Measurements from ENCODE around the gene NGB. TPM values are rescaled to one million over a fixed set of nuclear protein-coding genes. Genes with fewer than 3 reads are reported as not detected.

Gene NGB
- total and polyA plus RNA-seq, 9 of the 15 experiments (the other 6 are each of a cell fraction or from before 2014, with no cell fraction given): not detected

DNA sequence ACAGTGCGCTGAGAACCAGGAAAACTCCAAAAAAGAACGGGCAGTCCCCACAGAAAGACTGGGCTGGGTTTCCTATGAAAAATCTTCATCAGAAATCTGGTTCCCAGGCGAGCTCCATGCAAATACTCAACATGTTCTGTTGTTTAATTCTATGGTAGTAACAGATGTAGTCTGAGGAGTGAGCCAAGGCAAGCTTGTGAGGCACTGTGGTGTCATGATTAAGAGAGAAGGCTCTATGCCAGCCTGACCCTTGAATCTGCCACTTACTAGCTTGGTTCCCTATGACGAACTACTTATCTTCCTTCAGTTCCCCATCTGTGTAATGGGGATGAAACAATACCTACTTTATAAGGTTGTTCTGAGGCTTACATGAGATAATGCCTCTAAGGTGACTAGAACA, 39.0 kb upstream of the NGB start:
- H3K79me2 ChIP-seq (ENCODE audit: control insufficient read depth, insufficient read depth, low read length): no peaks in the 10 kb centered on the region; the same call in 2 of the 3 replicates
- BruUV-seq (replicated peaks): no TSS peak
- DNase-seq (ENCODE audit: extremely low read depth in 1 of 4, low spot score in 3 of 4): no peak
- no peak overlapping the region for H2AFZ ChIP-seq (ENCODE audit: low read depth, low read length)
- peaks cover 7% of the 10 kb centered on the region; the same call in 1 of the 3 replicates for H3K36me3 ChIP-seq (ENCODE audit: control insufficient read depth, insufficient read depth, low read length)
- H3K9me1 ChIP-seq (ENCODE audit: control insufficient read depth, insufficient read depth, low read length): no peaks in the 10 kb centered on the region
- no peaks in the 10 kb centered on the region for H3K27me3 ChIP-seq (ENCODE audit: control insufficient read depth in 2 of 2, insufficient read depth in 2 of 2, low read length in 2 of 2)
- no peak overlapping the region for H3K4me2 ChIP-seq (ENCODE audit: insufficient read depth, low read length)
- H3K9me3 ChIP-seq (replicated peaks; ENCODE audit: control insufficient read depth, insufficient read depth, low read depth, low read length): no peaks in the 10 kb centered on the region
- no peaks in the 10 kb centered on the region for H3K4me1 ChIP-seq (replicated peaks in 1 of 2; ENCODE audit: control insufficient read depth in 2 of 2, insufficient read depth in 2 of 2, low read length in 2 of 2)
- in situ Hi-C loops (cut with MboI) (no loop called here), intact Hi-C loops (cut with micrococcal nuclease) (no loop called here)
- TF ChIP-seq, protein P1, sequence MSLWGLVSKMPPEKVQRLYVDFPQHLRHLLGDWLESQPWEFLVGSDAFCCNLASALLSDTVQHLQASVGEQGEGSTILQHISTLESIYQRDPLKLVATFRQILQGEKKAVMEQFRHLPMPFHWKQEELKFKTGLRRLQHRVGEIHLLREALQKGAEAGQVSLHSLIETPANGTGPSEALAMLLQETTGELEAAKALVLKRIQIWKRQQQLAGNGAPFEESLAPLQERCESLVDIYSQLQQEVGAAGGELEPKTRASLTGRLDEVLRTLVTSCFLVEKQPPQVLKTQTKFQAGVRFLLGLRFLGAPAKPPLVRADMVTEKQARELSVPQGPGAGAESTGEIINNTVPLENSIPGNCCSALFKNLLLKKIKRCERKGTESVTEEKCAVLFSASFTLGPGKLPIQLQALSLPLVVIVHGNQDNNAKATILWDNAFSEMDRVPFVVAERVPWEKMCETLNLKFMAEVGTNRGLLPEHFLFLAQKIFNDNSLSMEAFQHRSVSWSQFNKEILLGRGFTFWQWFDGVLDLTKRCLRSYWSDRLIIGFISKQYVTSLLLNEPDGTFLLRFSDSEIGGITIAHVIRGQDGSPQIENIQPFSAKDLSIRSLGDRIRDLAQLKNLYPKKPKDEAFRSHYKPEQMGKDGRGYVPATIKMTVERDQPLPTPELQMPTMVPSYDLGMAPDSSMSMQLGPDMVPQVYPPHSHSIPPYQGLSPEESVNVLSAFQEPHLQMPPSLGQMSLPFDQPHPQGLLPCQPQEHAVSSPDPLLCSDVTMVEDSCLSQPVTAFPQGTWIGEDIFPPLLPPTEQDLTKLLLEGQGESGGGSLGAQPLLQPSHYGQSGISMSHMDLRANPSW (CRISPR knock-in tag; IDR thresholded peaks at IDR 0.05): no peak
- no peak for TF ChIP-seq RCOR1 (IDR thresholded peaks at IDR 0.05; ENCODE audit: borderline replicate concordance in 1 of 2, low read depth in 2 of 2, low read length in 2 of 2)
- no peak for TF ChIP-seq ELF2 (CRISPR knock-in tag; IDR thresholded peaks at IDR 0.05)
- TF ChIP-seq RBM15 (IDR thresholded peaks at IDR 0.05; ENCODE audit: insufficient read depth, low read length): no peak
- TF ChIP-seq ZNF764 (CRISPR knock-in tag; IDR thresholded peaks at IDR 0.05; ENCODE audit: low read depth): no peak
- TF ChIP-seq NFRKB (IDR thresholded peaks at IDR 0.05; ENCODE audit: low read depth): no peak
- TF ChIP-seq, protein P2, sequence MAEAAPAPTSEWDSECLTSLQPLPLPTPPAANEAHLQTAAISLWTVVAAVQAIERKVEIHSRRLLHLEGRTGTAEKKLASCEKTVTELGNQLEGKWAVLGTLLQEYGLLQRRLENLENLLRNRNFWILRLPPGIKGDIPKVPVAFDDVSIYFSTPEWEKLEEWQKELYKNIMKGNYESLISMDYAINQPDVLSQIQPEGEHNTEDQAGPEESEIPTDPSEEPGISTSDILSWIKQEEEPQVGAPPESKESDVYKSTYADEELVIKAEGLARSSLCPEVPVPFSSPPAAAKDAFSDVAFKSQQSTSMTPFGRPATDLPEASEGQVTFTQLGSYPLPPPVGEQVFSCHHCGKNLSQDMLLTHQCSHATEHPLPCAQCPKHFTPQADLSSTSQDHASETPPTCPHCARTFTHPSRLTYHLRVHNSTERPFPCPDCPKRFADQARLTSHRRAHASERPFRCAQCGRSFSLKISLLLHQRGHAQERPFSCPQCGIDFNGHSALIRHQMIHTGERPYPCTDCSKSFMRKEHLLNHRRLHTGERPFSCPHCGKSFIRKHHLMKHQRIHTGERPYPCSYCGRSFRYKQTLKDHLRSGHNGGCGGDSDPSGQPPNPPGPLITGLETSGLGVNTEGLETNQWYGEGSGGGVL (CRISPR knock-in tag; IDR thresholded peaks at IDR 0.05): no peak
- TF ChIP-seq HDAC1 (IDR thresholded peaks at IDR 0.05): no peak
- TF ChIP-seq OTX1 (CRISPR knock-in tag; IDR thresholded peaks at IDR 0.05): no peak
- no peak for TF ChIP-seq ZNF217 (CRISPR knock-in tag; IDR thresholded peaks at IDR 0.05)
- TF ChIP-seq SAFB2 (IDR thresholded peaks at IDR 0.05; ENCODE audit: borderline replicate concordance, low read depth, low read length, severe bottlenecking): no peak
- TF ChIP-seq, protein P3, sequence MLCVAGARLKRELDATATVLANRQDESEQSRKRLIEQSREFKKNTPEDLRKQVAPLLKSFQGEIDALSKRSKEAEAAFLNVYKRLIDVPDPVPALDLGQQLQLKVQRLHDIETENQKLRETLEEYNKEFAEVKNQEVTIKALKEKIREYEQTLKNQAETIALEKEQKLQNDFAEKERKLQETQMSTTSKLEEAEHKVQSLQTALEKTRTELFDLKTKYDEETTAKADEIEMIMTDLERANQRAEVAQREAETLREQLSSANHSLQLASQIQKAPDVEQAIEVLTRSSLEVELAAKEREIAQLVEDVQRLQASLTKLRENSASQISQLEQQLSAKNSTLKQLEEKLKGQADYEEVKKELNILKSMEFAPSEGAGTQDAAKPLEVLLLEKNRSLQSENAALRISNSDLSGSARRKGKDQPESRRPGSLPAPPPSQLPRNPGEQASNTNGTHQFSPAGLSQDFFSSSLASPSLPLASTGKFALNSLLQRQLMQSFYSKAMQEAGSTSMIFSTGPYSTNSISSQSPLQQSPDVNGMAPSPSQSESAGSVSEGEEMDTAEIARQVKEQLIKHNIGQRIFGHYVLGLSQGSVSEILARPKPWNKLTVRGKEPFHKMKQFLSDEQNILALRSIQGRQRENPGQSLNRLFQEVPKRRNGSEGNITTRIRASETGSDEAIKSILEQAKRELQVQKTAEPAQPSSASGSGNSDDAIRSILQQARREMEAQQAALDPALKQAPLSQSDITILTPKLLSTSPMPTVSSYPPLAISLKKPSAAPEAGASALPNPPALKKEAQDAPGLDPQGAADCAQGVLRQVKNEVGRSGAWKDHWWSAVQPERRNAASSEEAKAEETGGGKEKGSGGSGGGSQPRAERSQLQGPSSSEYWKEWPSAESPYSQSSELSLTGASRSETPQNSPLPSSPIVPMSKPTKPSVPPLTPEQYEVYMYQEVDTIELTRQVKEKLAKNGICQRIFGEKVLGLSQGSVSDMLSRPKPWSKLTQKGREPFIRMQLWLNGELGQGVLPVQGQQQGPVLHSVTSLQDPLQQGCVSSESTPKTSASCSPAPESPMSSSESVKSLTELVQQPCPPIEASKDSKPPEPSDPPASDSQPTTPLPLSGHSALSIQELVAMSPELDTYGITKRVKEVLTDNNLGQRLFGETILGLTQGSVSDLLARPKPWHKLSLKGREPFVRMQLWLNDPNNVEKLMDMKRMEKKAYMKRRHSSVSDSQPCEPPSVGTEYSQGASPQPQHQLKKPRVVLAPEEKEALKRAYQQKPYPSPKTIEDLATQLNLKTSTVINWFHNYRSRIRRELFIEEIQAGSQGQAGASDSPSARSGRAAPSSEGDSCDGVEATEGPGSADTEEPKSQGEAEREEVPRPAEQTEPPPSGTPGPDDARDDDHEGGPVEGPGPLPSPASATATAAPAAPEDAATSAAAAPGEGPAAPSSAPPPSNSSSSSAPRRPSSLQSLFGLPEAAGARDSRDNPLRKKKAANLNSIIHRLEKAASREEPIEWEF (CRISPR knock-in tag; IDR thresholded peaks at IDR 0.05): no peak
- TF ChIP-seq ZNF507 (tag; conservative IDR thresholded peaks at IDR 0.05): no peak
- TF ChIP-seq ZFP1 (CRISPR knock-in tag; IDR thresholded peaks at IDR 0.05): no peak
- H3K4me3 ChIP-seq: no peak overlapping the region
- no peak for FAIRE-seq
- no peak overlapping the region for H3K27ac ChIP-seq (ENCODE audit: extremely low read depth, low read depth, low read length)
- H4K20me1 ChIP-seq (replicated peaks; ENCODE audit: control insufficient read depth, insufficient read depth, low read length): no peaks in the 10 kb centered on the region
- H3K9ac ChIP-seq (ENCODE audit: insufficient read depth in 1 of 2, low read depth in 2 of 2, low read length in 2 of 2): no peak overlapping the region
- 69% methylated on average over 4 of the region's 4 CpGs for WGBS (ENCODE audit: insufficient coverage, low coverage, missing lambda C conversion rate)
- no peak for ATAC-seq
- ChIA-PET POLR2A (no interaction called here), CTCF (ENCODE audit: low intra/inter-chr PET ratio) (no interaction called here)
